IgD-negative memory B cell (primary cell): ENCODE measurements around the gene BLTP1. TPM values are rescaled to one million over a fixed set of nuclear protein-coding genes. Genes with fewer than 3 reads are reported as not detected.
"Not testable (repeated sequence)": the region's sequence is repeated elsewhere in the genome, so short reads cannot be mapped to it uniquely, and the experiment has no call there.

Experiments used
- H3K27ac Mint-ChIP-seq, 3 donors: one replicate each; pipeline ENCODE4 v1.8.0; 2020 to 2022; ENCODE audit warnings: mild to moderate bottlenecking in 3 of 3, mixed read lengths in 3 of 3, moderate library complexity in 1 of 3
- H3K27me3 Mint-ChIP-seq: one replicate; pipeline ENCODE4 v1.8.0; 2021; ENCODE audit warnings: mixed read lengths
- H3K36me3 Mint-ChIP-seq: one replicate; pipeline ENCODE4 v1.8.0; 2020; ENCODE audit warnings: mild to moderate bottlenecking, mixed read lengths
- H3K4me1 Mint-ChIP-seq, 3 donors: one replicate each; pipeline ENCODE4 v1.8.0; 2020 to 2022; ENCODE audit warnings: mixed read lengths in 3 of 3, mild to moderate bottlenecking in 1 of 3
- H3K4me3 Mint-ChIP-seq, 4 donors: one replicate each; pipeline ENCODE4 v1.8.0; 2020 to 2022; ENCODE audit warnings: mild to moderate bottlenecking in 4 of 4, mixed read lengths in 4 of 4, moderate library complexity in 3 of 4
- H3K9me3 Mint-ChIP-seq, 3 donors: one replicate each; pipeline ENCODE4 v1.8.0; 2020 to 2021; ENCODE audit warnings: mixed read lengths in 3 of 3, mild to moderate bottlenecking in 1 of 3
- polyA plus RNA-seq: library from polyadenylated mRNA; unstranded; fragments of 300-500 nt; fragmentation: Illumina TruSeq; gene quantifications from one replicate; pipeline ENCODE4 v1.2.3, GENCODE V29; 2021

BLTP1 gene
- polyA plus RNA-seq = 7.4 TPM

GRCh38 chr4:122151982-122152710 is at the start of gene BLTP1:
BLTP1 (plus strand) TSS chr4:122152331; CDS start chr4:122170648, 18,317 bp downstream.
- Mint-ChIP-seq H3K4me3 (peak within 1 kb of the TSS; percentile 84 to 99 (median 92)), H3K27ac (peak within 1 kb of the TSS; percentile 77 to 95 (median 88)), H3K27me3 (no peaks in the 10 kb centered on the region), H3K9me3 (no peaks in the 10 kb centered on the region), H3K4me1 (peaks cover 37 to 53% (median 45%) of the 10 kb centered on the region in 3 donors), H3K36me3 (peaks cover 2% of the 10 kb centered on the region)

DNA sequence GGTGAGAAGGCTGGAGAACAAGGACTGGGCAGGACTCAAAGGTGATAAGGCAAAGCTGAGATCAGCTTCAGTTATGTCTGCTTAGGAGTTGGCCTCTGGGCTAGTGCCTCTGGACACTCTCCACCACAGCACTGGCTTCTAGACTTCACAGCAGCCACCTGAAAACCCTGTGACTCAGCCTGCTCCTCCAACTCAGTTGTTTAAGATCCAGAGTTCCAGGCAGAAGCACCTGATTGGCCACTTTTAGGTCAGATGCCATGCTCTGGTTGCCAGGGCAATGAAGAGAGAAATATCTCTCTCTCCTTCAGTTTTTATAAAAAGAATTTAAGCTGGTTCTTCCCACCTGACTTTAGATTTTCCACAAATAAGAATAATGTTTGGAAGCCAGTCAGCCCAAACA is 47.9 kb upstream of the BLTP1 start:
- Mint-ChIP-seq H3K9me3 (no peaks in the 10 kb centered on the region), H3K36me3 (peaks cover 2% of the 10 kb centered on the region), H3K27ac (no peak overlapping the region), H3K27me3 (peaks cover 14% of the 10 kb centered on the region), H3K4me1 (peaks cover 0 to 4% (median 0%) of the 10 kb centered on the region in 3 donors), H3K4me3 (no peak overlapping the region)

DNA sequence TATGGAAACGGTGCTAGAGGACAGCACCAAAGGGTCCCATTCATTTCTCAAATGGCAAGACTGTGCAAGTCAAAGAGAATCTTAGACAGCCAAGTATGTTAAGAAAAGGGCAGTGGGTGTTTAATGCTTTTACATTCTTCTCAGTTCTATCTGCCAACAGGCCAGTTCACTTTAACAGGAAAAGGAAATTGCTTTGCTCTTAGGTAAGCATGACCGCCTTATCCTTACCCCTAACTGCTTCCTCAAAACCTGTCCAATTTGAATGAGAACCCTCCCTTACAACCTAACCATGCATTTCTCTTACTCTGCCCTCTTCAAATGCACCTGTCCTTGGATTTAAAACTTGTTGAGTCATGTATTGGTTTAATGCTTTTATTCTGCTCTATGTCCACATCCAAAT is 44.5 kb upstream of the BLTP1 start:
- Mint-ChIP-seq H3K27ac (no peak overlapping the region), H3K4me1 (peaks cover 0 to 4% (median 0%) of the 10 kb centered on the region in 3 donors), H3K36me3 (peaks cover 2% of the 10 kb centered on the region), H3K27me3 (peaks cover 12% of the 10 kb centered on the region), H3K9me3 (no peaks in the 10 kb centered on the region), H3K4me3 (no peak overlapping the region)

DNA sequence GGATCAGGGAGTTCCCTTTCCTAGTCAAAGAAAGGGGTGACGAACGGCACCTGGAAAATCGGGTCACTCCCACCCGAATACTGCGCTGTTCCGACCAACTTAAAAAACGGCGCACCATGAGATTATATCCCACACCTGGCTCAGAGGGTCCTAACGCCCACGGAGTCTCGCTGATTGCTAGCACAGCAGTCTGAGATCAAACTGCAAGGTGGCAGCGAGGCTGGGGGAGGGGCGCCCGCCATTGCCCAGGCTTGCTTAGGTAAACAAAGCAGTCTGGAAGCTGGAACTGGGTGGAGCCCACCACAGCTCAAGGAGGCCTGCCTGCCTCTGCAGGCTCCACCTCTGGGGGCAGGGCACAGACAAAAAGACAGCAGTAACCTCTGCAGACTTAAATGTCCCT is 41.8 kb upstream of the BLTP1 start:
- H3K4me1 Mint-ChIP-seq, H3K9me3 Mint-ChIP-seq, H3K36me3 Mint-ChIP-seq, H3K4me3 Mint-ChIP-seq, H3K27ac Mint-ChIP-seq: not testable (repeated sequence)
- peaks cover 12% of the 10 kb centered on the region for H3K27me3 Mint-ChIP-seq

DNA sequence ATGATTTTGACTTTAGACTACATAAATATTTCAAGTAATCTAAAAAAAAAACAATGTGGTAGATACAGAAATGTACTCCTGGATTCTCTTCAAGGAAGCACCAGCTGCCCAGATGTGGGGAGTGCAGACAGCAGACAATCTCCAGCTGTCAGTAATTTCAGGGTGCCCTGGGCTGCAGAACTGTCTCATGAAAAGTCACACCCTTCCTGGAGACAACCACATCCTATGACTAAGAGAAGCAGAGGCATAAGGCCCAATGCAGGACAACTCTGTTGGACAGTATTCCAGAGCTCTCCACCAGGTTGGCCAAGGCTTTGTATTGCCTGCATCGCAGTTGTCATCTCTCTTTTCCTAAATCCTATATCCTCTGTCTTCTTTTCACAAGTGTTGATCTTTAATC is 34.4 kb upstream of the BLTP1 start:
- H3K27ac Mint-ChIP-seq = no peak overlapping the region

DNA sequence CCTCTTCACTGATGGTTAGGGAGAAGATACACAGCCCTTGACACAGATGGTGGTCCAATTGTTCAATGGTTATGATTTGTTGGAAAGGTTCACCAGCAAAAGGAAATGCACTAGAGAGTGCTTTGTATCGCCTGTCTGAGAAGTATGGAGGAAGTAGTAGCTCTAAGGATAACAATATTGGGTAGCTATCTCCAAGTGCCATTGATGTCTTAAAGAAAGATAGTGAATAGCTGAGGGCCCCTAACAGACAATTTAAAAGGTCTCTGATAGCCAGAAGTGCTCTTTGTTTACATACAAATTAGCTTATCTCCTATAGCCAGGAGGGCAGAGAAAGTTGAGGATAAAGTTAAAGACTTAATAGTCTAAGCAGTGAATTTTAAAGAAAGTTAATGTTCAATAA is 33.9 kb upstream of the BLTP1 start:
- Mint-ChIP-seq H3K27ac (no peak overlapping the region), H3K27me3 (no peaks in the 10 kb centered on the region), H3K4me3 (no peak overlapping the region)

More for the DNA sequence above, 34.4 kb upstream of the BLTP1 start:
- Mint-ChIP-seq H3K4me1 (peaks cover 0 to 2% (median 2%) of the 10 kb centered on the region in 3 donors), H3K9me3 (peaks cover 0 to 7% (median 0%) of the 10 kb centered on the region in 3 donors), H3K4me3 (no peak overlapping the region), H3K27me3 (no peaks in the 10 kb centered on the region), H3K36me3 (no peaks in the 10 kb centered on the region)

DNA sequence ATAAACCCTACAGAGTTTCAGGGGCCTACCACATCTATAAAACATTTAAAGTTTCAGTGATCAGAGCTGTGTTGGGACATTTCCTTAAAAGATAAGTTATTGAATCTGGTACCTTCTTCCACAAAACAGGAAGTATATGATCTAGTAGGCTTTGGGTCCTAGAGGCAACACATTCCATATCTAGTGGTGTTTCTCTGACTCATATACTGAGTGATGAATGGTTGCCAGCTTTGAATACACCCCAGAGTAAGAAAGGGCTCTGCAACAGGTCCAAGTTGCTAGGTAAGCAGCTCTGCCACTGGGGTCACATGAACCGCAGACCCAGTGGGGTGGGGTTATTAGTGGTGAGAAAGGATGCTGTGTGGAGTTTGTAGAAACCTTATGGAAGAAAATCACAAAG is 32.4 kb upstream of the BLTP1 start:
- Mint-ChIP-seq H3K27me3 (peaks cover 2% of the 10 kb centered on the region), H3K36me3 (peaks cover 2% of the 10 kb centered on the region), H3K9me3 (peaks cover 0 to 9% (median 2%) of the 10 kb centered on the region in 3 donors), H3K27ac (no peak overlapping the region), H3K4me1 (peaks cover 0 to 2% (median 2%) of the 10 kb centered on the region in 3 donors), H3K4me3 (no peak overlapping the region)

More for the DNA sequence above, 33.9 kb upstream of the BLTP1 start:
- no peaks in the 10 kb centered on the region for H3K36me3 Mint-ChIP-seq
- H3K4me1 Mint-ChIP-seq = peaks cover 0 to 2% (median 2%) of the 10 kb centered on the region in 3 donors
- peaks cover 0 to 7% (median 2%) of the 10 kb centered on the region in 3 donors for H3K9me3 Mint-ChIP-seq

DNA sequence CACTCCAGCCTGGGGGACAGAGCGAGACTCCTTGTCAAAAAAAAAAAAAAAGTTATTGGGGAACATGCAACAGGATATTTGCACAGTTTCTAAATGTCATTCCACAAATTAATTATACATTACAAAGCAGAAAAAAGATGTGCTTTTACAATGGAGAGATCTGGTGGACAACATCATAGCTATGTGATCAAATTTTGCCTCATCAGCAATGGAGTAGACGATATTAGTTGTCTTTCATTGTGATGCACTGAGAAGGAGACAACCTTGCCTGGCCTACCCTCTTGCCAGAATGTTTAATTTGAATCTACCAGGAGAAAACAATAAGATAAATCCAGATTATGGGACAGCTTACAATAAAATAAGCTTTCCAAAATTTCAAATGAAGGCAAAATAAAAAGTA is 30.5 kb upstream of the BLTP1 start:
- Mint-ChIP-seq H3K36me3 (peaks cover 2% of the 10 kb centered on the region), H3K4me1 (peaks cover 0 to 2% (median 2%) of the 10 kb centered on the region in 3 donors), H3K27me3 (peaks cover 2% of the 10 kb centered on the region), H3K27ac (no peak overlapping the region), H3K9me3 (peaks cover 0 to 8% (median 2%) of the 10 kb centered on the region in 3 donors), H3K4me3 (no peak overlapping the region)

- H3K4me1 Mint-ChIP-seq = peaks cover 0 to 2% (median 2%) of the 10 kb centered on the region in 3 donors
- H3K36me3 Mint-ChIP-seq = peaks cover 2% of the 10 kb centered on the region
- no peak overlapping the region for H3K4me3 Mint-ChIP-seq
- peaks cover 0 to 8% (median 2%) of the 10 kb centered on the region in 3 donors for H3K9me3 Mint-ChIP-seq
- peaks cover 2% of the 10 kb centered on the region for H3K27me3 Mint-ChIP-seq
- no peak overlapping the region for H3K27ac Mint-ChIP-seq
Observed at GRCh38 chr4:122122083-122122482, 30.0 kb upstream of the BLTP1 start.

DNA sequence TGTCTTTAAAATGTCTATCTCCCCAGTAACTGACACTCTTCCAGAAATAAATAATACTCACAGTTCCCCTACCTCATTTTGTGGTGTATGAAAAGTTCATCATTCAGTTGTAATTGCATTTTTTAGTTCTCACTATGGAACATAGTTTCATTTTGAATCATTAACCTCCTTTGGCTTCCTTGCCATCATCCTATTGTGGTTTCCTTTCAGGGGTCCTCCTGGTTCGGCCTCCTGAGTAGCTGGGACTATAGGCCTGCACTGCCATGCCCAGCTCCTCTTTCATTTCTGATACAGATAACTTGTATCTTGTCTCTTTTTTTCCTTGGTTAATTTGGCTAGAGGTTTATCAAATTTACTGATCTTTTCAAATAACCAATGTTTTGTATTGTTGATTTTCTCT is 23.1 kb upstream of the BLTP1 start:
- H3K36me3 Mint-ChIP-seq = peaks cover 2% of the 10 kb centered on the region
- H3K4me3 Mint-ChIP-seq = no peak overlapping the region
- H3K27me3 Mint-ChIP-seq = peaks cover 4% of the 10 kb centered on the region
- peaks cover 0 to 3% (median 0%) of the 10 kb centered on the region in 3 donors for H3K4me1 Mint-ChIP-seq
- H3K9me3 Mint-ChIP-seq = peaks cover 0 to 4% (median 2%) of the 10 kb centered on the region in 3 donors
- H3K27ac Mint-ChIP-seq = no peak overlapping the region

DNA sequence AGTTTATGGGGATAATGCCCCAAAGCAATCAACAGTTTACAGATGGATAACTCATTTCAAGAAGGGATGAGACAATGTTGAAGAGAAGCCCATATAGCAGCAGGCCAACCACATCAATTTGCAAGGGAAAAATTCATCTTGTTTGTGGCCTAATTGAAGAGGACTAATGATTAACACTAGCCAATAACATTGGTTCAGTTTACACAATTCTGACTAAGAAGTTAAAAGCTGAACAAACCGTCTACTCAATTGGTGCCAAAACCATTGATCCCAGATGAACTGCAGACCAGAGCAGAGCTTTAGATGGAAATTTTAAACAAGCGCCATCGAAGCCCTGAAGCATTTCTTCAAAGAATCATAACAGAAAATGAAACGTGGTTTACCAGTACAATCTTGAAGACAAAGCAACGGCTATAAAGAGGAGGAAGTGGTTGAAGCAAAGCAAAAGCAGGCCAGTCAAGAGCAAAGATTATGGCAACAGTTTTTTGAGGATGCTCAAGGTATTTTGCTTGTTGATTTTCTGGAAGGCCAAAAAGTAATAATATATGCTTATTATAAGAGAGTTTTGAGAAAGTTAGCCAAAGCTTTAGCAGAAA is 20.5 kb upstream of the BLTP1 start:
- Mint-ChIP-seq H3K4me1 (peaks cover 0 to 3% (median 0%) of the 10 kb centered on the region in 3 donors), H3K27me3 (peaks cover 2% of the 10 kb centered on the region), H3K4me3 (peak overlapping the region in 1 of 4 donors; percentile 3), H3K36me3 (no peaks in the 10 kb centered on the region), H3K27ac (no peak overlapping the region), H3K9me3 (peaks cover 0 to 4% (median 2%) of the 10 kb centered on the region in 3 donors)

DNA sequence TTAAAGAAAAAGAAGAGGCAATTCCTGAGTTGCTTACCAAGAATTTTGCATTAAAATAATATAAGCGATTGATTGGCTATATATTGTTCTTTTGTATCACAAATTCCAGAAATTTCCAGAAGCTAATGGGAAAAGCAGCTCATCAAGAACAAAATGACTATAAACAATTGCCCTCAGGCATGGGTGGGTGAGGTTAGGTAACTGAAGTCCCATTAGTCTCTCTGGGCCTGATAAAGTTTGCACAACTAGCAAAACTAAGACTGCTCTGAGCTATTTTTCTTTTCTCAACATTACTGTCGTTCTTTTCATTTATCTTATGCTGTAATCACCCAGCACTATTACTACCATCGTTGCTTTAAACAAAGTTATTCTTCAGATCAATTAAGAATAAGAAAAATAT is 19.2 kb upstream of the BLTP1 start:
- H3K36me3 Mint-ChIP-seq = no peaks in the 10 kb centered on the region
- H3K4me3 Mint-ChIP-seq = no peak overlapping the region
- H3K27ac Mint-ChIP-seq = no peak overlapping the region
- H3K27me3 Mint-ChIP-seq = peaks cover 2% of the 10 kb centered on the region
- H3K9me3 Mint-ChIP-seq = peaks cover 0 to 4% (median under 1%) of the 10 kb centered on the region in 3 donors
- H3K4me1 Mint-ChIP-seq = peaks cover 0 to 3% (median 0%) of the 10 kb centered on the region in 3 donors

DNA sequence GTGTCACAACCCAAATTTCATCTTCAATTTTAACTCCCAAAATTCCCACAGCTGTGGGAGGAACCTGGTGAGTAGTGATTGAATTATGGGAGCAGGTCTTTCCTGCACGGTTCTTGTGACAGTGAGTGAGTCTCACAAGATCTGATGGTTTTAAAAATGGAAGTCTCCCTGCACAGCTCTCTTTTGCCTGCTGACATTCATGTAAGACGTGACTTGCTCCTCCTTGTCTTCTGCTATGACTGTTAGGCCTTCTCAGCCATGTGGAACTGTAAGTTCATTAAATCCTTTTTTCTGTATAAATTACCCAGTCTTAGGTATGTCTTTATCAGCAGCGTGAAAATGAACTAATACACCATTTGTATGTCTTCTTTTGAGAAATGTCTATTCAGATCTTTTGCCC is 13.0 kb upstream of the BLTP1 start:
- Mint-ChIP-seq H3K4me3 (no peak overlapping the region), H3K9me3 (peaks cover 0 to 6% (median 4%) of the 10 kb centered on the region in 3 donors), H3K27ac (no peak overlapping the region), H3K4me1 (no peaks in the 10 kb centered on the region), H3K36me3 (no peaks in the 10 kb centered on the region), H3K27me3 (peaks cover 3% of the 10 kb centered on the region)

DNA sequence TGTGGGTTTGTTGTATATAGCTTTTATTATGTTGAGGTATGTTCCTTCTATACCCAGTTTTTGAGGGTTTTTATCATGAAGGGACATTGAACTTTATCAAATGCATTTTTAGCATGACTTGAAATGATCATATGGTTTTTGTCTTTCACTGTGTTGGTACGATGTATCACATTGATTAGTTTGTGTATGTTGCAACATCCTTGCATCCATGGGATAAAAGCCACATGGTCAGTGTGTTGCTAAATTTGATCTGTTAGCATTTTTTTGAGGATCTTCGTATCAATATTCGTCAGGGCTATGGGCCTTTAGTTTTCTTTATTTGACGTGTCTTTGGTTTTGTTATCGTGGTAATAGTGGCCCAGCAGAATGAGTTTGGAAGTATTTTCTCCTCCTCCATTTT is 11.3 kb upstream of the BLTP1 start:
- Mint-ChIP-seq H3K36me3 (no peaks in the 10 kb centered on the region), H3K9me3 (peaks cover 0 to 6% (median 4%) of the 10 kb centered on the region in 3 donors)

GRCh38 chr4:122142687-122143086 is 9.4 kb upstream of the BLTP1 start:
- Mint-ChIP-seq H3K4me3 (no peak overlapping the region), H3K27me3 (peaks cover 13% of the 10 kb centered on the region), H3K9me3 (peaks cover 0 to 6% (median 4%) of the 10 kb centered on the region in 3 donors), H3K27ac (no peak overlapping the region), H3K4me1 (no peaks in the 10 kb centered on the region), H3K36me3 (no peaks in the 10 kb centered on the region)

More for the DNA sequence above, 11.3 kb upstream of the BLTP1 start:
- Mint-ChIP-seq H3K4me1 (no peaks in the 10 kb centered on the region), H3K4me3 (no peak overlapping the region), H3K27me3 (peaks cover 13% of the 10 kb centered on the region), H3K27ac (no peak overlapping the region)
